Dendritic cell treated with granulocyte-macrophage colony-stimulating factor and Interleukin-4, amounts not matched to agents 40 ng/mL and 50 ng/mL, for 4 days (primary cell): Measurements from ENCODE around the gene SERP2.

Experiments
- H3K27ac Mint-ChIP-seq: one replicate; pipeline ENCODE4 v1.8.0; 2022; ENCODE audit warnings: mild to moderate bottlenecking, mixed read lengths
- H3K27me3 Mint-ChIP-seq: one replicate; pipeline ENCODE4 v1.8.0; 2022; ENCODE audit warnings: mild to moderate bottlenecking, mixed read lengths
- H3K36me3 Mint-ChIP-seq: one replicate; pipeline ENCODE4 v1.8.0; 2022; ENCODE audit warnings: low read depth, mixed read lengths
- H3K4me1 Mint-ChIP-seq: one replicate; pipeline ENCODE4 v1.8.0; 2022; ENCODE audit warnings: low read depth, mixed read lengths
- H3K4me3 Mint-ChIP-seq: one replicate; pipeline ENCODE4 v1.8.0; 2022; ENCODE audit warnings: mild to moderate bottlenecking, moderate library complexity, mixed read lengths
- H3K9me3 Mint-ChIP-seq: one replicate; pipeline ENCODE4 v1.8.0; 2022; ENCODE audit warnings: mixed read lengths
- intact Hi-C: fragments of 100-400 bp; cut with micrococcal nuclease; formaldehyde crosslinking; loops from one replicate; pipeline ENCODE4 v1.15.0; 2022

Gene SERP2

DNA sequence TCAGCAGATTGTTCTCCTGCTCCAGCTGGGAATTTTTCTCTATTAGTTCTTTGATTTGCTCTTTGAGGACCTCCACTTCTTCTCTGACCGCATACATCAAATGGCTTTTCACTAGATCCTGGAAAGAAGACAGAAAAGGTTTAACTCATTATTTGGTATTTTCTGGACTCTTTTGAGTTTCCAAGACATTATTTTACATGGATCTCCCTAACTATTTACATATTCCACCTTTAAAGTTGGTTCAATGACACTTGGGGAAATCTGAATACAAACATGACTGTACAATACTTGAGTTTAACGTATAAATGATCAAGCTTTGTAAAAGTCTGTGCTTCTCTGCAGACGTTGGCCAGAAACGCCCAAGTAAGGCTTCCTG, 61.1 kb downstream of the SERP2 start:
- H3K27me3 Mint-ChIP-seq, result peaks cover 50% of the 10 kb centered on the region
- H3K4me1 Mint-ChIP-seq, result peaks cover 24% of the 10 kb centered on the region
- peak overlapping the region; percentile 73 for H3K4me3 Mint-ChIP-seq
- intact Hi-C loops, result no loop called here
- peaks cover 22% of the 10 kb centered on the region for H3K36me3 Mint-ChIP-seq
- no peak overlapping the region for H3K27ac Mint-ChIP-seq
- no peaks in the 10 kb centered on the region for H3K9me3 Mint-ChIP-seq

DNA sequence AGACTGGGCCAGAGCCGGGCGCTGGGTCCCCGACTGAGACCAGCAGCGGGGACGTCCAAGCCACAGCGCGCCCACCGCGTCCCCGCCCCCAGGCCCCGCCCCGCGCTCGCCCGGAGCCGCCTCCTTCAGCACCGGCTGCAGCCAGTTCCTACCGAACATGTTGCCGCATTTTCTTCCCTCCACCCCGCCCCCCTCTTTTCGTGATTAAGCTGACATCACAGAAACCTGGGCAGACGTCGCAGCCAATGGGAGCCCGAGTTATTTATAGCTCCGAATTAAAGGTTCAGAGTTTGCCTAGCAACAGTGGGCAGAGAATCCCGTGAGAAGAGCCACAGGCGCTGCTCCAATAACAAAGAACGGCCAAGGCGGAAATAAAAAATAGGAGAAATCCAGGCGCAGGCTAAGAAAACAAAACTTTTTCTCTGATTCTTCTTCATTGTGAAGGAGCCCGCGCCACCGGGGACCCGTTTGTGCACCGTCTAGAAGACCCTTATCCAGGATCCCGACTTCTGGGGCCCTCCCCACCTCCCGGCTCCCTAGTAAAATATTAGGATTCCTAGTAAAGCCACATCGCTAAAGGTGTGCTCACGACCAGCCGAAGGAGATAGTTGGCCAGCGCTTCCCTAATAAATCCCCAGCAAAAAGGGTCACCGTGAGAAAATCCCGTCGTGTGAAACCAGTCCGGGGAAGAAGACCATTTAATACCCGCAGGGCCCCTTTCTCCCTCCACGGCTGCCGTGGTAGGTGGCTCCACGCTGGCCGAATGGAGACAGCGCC, 61.7 kb downstream of the SERP2 start:
- Mint-ChIP-seq H3K27me3 (peaks cover 54% of the 10 kb centered on the region), H3K36me3 (peaks cover 22% of the 10 kb centered on the region), H3K9me3 (no peaks in the 10 kb centered on the region), H3K4me3 (peak overlapping the region; percentile 73), H3K4me1 (peaks cover 28% of the 10 kb centered on the region), H3K27ac (no peak overlapping the region)
- intact Hi-C loops, result no loop called here

DNA sequence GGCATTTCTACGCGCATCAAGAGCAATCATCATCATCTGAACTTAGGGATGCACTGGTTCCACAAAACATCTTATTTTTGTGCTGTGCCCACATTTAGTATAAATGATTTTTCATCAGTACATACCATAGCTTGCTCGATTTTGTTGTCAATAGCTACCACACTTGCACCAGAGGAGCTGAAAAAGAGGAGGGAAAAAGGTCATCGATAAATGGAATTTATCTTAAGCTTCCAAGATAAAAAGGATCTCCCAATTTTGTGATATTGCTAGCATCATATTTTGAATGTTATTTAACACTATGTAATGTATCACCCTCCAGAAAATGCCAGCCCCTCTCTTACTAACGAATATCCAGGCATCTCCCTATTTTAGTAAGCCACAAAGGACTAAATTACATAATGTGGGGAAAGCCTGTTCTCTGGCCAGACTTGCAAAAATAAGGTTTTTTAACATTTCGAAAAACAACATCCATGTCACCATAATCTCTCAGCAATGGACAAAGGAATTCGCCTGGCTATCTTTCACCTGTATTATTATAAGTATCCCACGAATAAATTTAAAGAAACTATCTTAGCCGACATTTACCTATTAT, 62.4 kb downstream of the SERP2 start:
- peaks cover 28% of the 10 kb centered on the region for H3K4me1 Mint-ChIP-seq
- intact Hi-C loops, result no loop called here
- peaks cover 22% of the 10 kb centered on the region for H3K36me3 Mint-ChIP-seq
- peak overlapping the region; percentile 73 for H3K4me3 Mint-ChIP-seq
- H3K27ac Mint-ChIP-seq, result no peak overlapping the region
- no peaks in the 10 kb centered on the region for H3K9me3 Mint-ChIP-seq
- peaks cover 55% of the 10 kb centered on the region for H3K27me3 Mint-ChIP-seq

- H3K36me3 Mint-ChIP-seq, result peaks cover 22% of the 10 kb centered on the region
- intact Hi-C loops, result no loop called here
- peaks cover 28% of the 10 kb centered on the region for H3K4me1 Mint-ChIP-seq
- H3K9me3 Mint-ChIP-seq, result no peaks in the 10 kb centered on the region
- peaks cover 54% of the 10 kb centered on the region for H3K27me3 Mint-ChIP-seq
- H3K27ac Mint-ChIP-seq, result no peak overlapping the region
- peak overlapping the region; percentile 67 for H3K4me3 Mint-ChIP-seq
These were observed 63.1 kb downstream of the SERP2 start for GRCh38 chr13:44436589-44437337.

DNA sequence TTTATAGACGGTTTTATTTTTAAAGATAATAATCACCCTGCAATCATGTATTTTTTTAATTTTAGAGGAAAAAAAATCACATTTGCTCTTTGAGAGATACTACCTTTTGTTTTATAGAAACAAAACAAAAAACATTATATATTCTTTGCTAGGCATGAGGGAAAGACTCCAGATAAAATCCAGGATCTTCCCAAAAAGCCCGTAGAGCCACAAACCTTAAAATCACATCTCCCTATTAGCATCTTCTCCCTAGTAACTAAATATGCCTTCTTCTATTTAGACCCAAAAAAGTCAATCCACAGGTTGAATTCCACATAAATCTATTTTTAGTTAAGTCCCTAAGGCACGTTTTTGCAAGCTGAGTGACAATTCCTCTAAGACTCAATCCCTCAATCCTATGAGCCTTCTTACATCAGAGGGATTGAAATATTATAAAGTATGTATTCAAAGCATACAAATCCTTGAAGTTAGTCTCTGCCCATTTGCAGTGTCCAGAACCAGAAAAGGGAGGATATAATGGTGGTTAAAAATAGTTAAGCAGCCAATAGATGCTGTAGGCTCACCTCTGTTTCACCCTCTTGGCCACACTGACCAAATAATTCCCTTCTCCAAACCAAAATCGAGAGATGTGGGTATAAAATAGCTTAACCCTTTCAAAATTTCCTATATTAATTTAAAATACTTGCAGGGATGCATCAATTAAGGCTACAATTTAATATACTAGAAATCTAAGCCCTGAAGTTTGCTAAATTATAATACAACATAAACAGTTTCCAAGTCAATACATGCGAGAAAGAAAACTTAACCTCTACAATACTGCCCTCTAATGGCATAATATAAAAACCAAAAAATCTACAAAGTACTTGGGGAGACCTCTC, 64.0 kb downstream of the SERP2 start:
- Mint-ChIP-seq H3K27me3 (peaks cover 52% of the 10 kb centered on the region), H3K9me3 (no peaks in the 10 kb centered on the region), H3K4me1 (peaks cover 28% of the 10 kb centered on the region), H3K4me3 (no peak overlapping the region), H3K36me3 (peaks cover 22% of the 10 kb centered on the region), H3K27ac (no peak overlapping the region)
- intact Hi-C loops, result loop anchor here (1.0 kb wide), 3 partner anchors 246 to 529 kb away; no protein-coding TSS in a partner anchor

- peaks cover 28% of the 10 kb centered on the region for H3K4me1 Mint-ChIP-seq
- no peak overlapping the region for H3K27ac Mint-ChIP-seq
- peaks cover 48% of the 10 kb centered on the region for H3K27me3 Mint-ChIP-seq
- H3K36me3 Mint-ChIP-seq, result peaks cover 16% of the 10 kb centered on the region
- H3K4me3 Mint-ChIP-seq, result no peak overlapping the region
- no peaks in the 10 kb centered on the region for H3K9me3 Mint-ChIP-seq
- intact Hi-C loops, result loop anchor here (1.0 kb wide), 3 partner anchors 247 to 530 kb away; no protein-coding TSS in a partner anchor
These were observed 64.6 kb downstream of the SERP2 start for GRCh38 chr13:44438234-44438579.

- Mint-ChIP-seq H3K27me3 (peaks cover 43% of the 10 kb centered on the region), H3K4me1 (peaks cover 28% of the 10 kb centered on the region), H3K9me3 (no peaks in the 10 kb centered on the region), H3K27ac (no peak overlapping the region), H3K36me3 (peaks cover 5% of the 10 kb centered on the region), H3K4me3 (no peak overlapping the region)
- intact Hi-C loops, result no loop called here
These were observed 65.9 kb downstream of the SERP2 start for GRCh38 chr13:44439452-44440024.

DNA sequence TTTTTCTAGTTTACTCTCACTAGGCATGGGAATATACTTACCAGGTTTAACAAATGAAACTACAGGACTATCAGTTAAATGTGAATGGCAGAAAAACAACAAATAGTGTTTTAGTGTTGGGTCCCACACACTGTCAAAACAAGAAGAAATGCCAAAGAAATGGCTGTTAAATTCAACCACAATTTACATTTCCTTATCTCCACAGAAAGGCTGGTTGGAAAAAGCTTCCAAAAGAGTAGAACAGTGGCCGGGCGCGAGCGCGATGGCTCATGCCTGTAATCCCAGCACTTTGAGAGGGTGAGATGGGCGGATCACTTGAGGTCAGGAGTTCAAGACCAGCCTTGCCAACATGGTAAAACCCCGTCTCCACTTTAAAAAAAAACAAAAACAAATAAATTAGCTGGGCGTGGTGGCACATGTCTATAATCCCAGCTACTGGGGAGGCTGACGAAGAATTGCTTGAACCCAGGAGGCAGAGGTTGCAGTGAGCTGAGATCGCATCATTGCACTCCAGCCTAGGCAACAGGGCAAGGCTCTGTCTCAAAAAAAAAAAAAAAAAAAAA, 66.5 kb downstream of the SERP2 start:
- Mint-ChIP-seq H3K4me1 (peaks cover 27% of the 10 kb centered on the region), H3K4me3 (no peak overlapping the region), H3K27me3 (peaks cover 39% of the 10 kb centered on the region), H3K9me3 (no peaks in the 10 kb centered on the region), H3K27ac (no peak overlapping the region), H3K36me3 (no peaks in the 10 kb centered on the region)
- intact Hi-C loops, result no loop called here
